Panc1 (cell line): ENCODE results near the gene CGA. TPM values are rescaled to one million over a fixed set of nuclear protein-coding genes. Genes with fewer than 3 reads are reported as not detected.

Experiments used
- total RNA-seq: library from RNA; stranded (reverse); gene quantifications from one replicate; pipeline ENCODE4 v1.2.1, GENCODE V29; 2021; ENCODE audit not compliant: unreplicated experiment

The CGA gene
- total RNA-seq, 1 experiment from 2014 or later, result not detected

Other genes starting within 250 kb of the CGA start
- gene HTR1E, start 157.6 kb downstream of the CGA start, total RNA-seq, result not detected
- gene ZNF292, start 60.5 kb upstream of the CGA start, total RNA-seq, result 38.2 TPM
- 6.7 TPM for gene SMIM8, start 227.5 kb upstream of the CGA start, total RNA-seq
- gene GJB7, start 234.2 kb upstream of the CGA start, total RNA-seq, result 0.21 TPM
- gene C6orf163, start 249.7 kb upstream of the CGA start, total RNA-seq, result 1.3 TPM